HEK293 (cell line): ENCODE measurements around the gene ZNF200.

Source experiments
- EGR2 ChIP-seq: fragments of 450-650 bp; formaldehyde crosslinking; IDR thresholded peaks from 2 replicates; pipeline ENCODE4 v1.5.1; 2016; ENCODE audit warnings: low read depth, missing biosample characterization, missing genetic modification characterization
- GLI2 ChIP-seq: fragments of 450-650 bp; formaldehyde crosslinking; IDR thresholded peaks from 2 replicates; pipeline ENCODE4; 2017; ENCODE audit warnings: missing biosample characterization, missing genetic modification characterization, low read depth, borderline replicate concordance
- GLIS2 ChIP-seq: fragments of 450-650 bp; formaldehyde crosslinking; IDR thresholded peaks from 2 replicates; pipeline ENCODE4 v1.5.1; 2016; ENCODE audit warnings: missing biosample characterization, missing genetic modification characterization
- TRIM28 ChIP-seq: IDR thresholded peaks from 2 replicates; pipeline ENCODE4 v1.6.1; 2011; ENCODE audit warnings: low read length, control low read depth, borderline replicate concordance
- ZBTB8A ChIP-seq: fragments of 450-650 bp; formaldehyde crosslinking; IDR thresholded peaks from 2 replicates; pipeline ENCODE4 v1.5.1; 2016; ENCODE audit warnings: missing biosample characterization, missing genetic modification characterization
- ZIC2 ChIP-seq: fragments of 450-650 bp; formaldehyde crosslinking; IDR thresholded peaks from 2 replicates; pipeline ENCODE4 v1.5.1; 2016; ENCODE audit warnings: missing biosample characterization, missing genetic modification characterization
- ZNF112 ChIP-seq: fragments of 450-650 bp; formaldehyde crosslinking; IDR thresholded peaks from 2 replicates; pipeline ENCODE4 v1.5.0; 2017; ENCODE audit warnings: missing biosample characterization, missing genetic modification characterization
- ZNF138 ChIP-seq: fragments of 450-650 bp; formaldehyde crosslinking; IDR thresholded peaks from 2 replicates; pipeline ENCODE4 v1.5.1; 2016; ENCODE audit warnings: missing biosample characterization, missing genetic modification characterization, borderline replicate concordance
- ZNF2 ChIP-seq: fragments of 450-650 bp; formaldehyde crosslinking; IDR thresholded peaks from 2 replicates; pipeline ENCODE4 v1.5.1; 2016; ENCODE audit warnings: missing biosample characterization, missing genetic modification characterization
- ZNF26 ChIP-seq: fragments of 450-650 bp; formaldehyde crosslinking; IDR thresholded peaks from 2 replicates; pipeline ENCODE4 v1.5.1; 2016; ENCODE audit warnings: missing biosample characterization, missing genetic modification characterization
- ZNF391 ChIP-seq: fragments of 450-650 bp; formaldehyde crosslinking; IDR thresholded peaks from 2 replicates; pipeline ENCODE4 v1.5.1; 2016; ENCODE audit warnings: low read depth, missing biosample characterization, missing genetic modification characterization, borderline replicate concordance
- ZNF488 ChIP-seq: fragments of 450-650 bp; formaldehyde crosslinking; IDR thresholded peaks from 2 replicates; pipeline ENCODE4 v1.5.1; 2016; ENCODE audit warnings: missing biosample characterization, missing genetic modification characterization
- ZNF549 ChIP-seq: fragments of 450-650 bp; IDR thresholded peaks from 2 replicates; pipeline ENCODE4 v1.5.1; 2018; ENCODE audit warnings: missing biosample characterization, missing genetic modification characterization, mild to moderate bottlenecking, inconsistent platforms, moderate library complexity
- ZNF580 ChIP-seq: fragments of 450-650 bp; formaldehyde crosslinking; IDR thresholded peaks from 2 replicates; pipeline ENCODE4 v1.5.1; 2016; ENCODE audit warnings: missing biosample characterization, missing genetic modification characterization
- ZNF596 ChIP-seq: fragments of 450-650 bp; IDR thresholded peaks from 2 replicates; pipeline ENCODE4 v1.5.0; 2018; ENCODE audit warnings: missing biosample characterization, mild to moderate bottlenecking, missing genetic modification characterization, moderate library complexity
- ZNF626 ChIP-seq: fragments of 450-650 bp; sonication (Bioruptor Pico); formaldehyde crosslinking; IDR thresholded peaks from 2 replicates; pipeline ENCODE4 v1.5.1; 2018; ENCODE audit warnings: missing biosample characterization, missing genetic modification characterization, inconsistent platforms
- ZNF747 ChIP-seq: fragments of 450-650 bp; formaldehyde crosslinking; IDR thresholded peaks from 2 replicates; pipeline ENCODE4 v1.5.1; 2016; ENCODE audit warnings: missing biosample characterization, missing genetic modification characterization
- ZNF776 ChIP-seq: fragments of 450-650 bp; formaldehyde crosslinking; IDR thresholded peaks from 2 replicates; pipeline ENCODE4 v1.5.0; 2017; ENCODE audit warnings: missing biosample characterization, missing genetic modification characterization, borderline replicate concordance
- ZNF777 ChIP-seq: fragments of 450-650 bp; formaldehyde crosslinking; IDR thresholded peaks from 2 replicates; pipeline ENCODE4 v1.5.1; 2017; ENCODE audit warnings: missing biosample characterization, missing genetic modification characterization, borderline replicate concordance
- ZNF792 ChIP-seq: fragments of 450-650 bp; formaldehyde crosslinking; IDR thresholded peaks from 2 replicates; pipeline ENCODE4 v1.5.1; 2016; ENCODE audit warnings: missing biosample characterization, missing genetic modification characterization
- TF ChIP-seq, protein P1 (sequence below): fragments of 450-650 bp; formaldehyde crosslinking; IDR thresholded peaks from 2 replicates; pipeline ENCODE4 v1.5.1; 2016; ENCODE audit warnings: missing biosample characterization, missing genetic modification characterization, borderline replicate concordance
- TF ChIP-seq, protein P2 (sequence below): fragments of 450-650 bp; formaldehyde crosslinking; IDR thresholded peaks from 2 replicates; pipeline ENCODE4 v1.5.1; 2016; ENCODE audit warnings: missing biosample characterization, missing genetic modification characterization, low read depth
- TF ChIP-seq, protein P3 (sequence below): fragments of 450-650 bp; formaldehyde crosslinking; IDR thresholded peaks from 2 replicates; pipeline ENCODE4 v1.5.1; 2016; ENCODE audit warnings: missing biosample characterization, missing genetic modification characterization
- TF ChIP-seq, protein P4 (sequence below): fragments of 450-650 bp; formaldehyde crosslinking; IDR thresholded peaks from 2 replicates; pipeline ENCODE4; 2016; ENCODE audit warnings: missing biosample characterization, missing genetic modification characterization

Gene ZNF200

GRCh38 chr16:3264137-3265036, 29.4 kb upstream of the ZNF200 start (continued):
- TF ChIP-seq, protein P1, sequence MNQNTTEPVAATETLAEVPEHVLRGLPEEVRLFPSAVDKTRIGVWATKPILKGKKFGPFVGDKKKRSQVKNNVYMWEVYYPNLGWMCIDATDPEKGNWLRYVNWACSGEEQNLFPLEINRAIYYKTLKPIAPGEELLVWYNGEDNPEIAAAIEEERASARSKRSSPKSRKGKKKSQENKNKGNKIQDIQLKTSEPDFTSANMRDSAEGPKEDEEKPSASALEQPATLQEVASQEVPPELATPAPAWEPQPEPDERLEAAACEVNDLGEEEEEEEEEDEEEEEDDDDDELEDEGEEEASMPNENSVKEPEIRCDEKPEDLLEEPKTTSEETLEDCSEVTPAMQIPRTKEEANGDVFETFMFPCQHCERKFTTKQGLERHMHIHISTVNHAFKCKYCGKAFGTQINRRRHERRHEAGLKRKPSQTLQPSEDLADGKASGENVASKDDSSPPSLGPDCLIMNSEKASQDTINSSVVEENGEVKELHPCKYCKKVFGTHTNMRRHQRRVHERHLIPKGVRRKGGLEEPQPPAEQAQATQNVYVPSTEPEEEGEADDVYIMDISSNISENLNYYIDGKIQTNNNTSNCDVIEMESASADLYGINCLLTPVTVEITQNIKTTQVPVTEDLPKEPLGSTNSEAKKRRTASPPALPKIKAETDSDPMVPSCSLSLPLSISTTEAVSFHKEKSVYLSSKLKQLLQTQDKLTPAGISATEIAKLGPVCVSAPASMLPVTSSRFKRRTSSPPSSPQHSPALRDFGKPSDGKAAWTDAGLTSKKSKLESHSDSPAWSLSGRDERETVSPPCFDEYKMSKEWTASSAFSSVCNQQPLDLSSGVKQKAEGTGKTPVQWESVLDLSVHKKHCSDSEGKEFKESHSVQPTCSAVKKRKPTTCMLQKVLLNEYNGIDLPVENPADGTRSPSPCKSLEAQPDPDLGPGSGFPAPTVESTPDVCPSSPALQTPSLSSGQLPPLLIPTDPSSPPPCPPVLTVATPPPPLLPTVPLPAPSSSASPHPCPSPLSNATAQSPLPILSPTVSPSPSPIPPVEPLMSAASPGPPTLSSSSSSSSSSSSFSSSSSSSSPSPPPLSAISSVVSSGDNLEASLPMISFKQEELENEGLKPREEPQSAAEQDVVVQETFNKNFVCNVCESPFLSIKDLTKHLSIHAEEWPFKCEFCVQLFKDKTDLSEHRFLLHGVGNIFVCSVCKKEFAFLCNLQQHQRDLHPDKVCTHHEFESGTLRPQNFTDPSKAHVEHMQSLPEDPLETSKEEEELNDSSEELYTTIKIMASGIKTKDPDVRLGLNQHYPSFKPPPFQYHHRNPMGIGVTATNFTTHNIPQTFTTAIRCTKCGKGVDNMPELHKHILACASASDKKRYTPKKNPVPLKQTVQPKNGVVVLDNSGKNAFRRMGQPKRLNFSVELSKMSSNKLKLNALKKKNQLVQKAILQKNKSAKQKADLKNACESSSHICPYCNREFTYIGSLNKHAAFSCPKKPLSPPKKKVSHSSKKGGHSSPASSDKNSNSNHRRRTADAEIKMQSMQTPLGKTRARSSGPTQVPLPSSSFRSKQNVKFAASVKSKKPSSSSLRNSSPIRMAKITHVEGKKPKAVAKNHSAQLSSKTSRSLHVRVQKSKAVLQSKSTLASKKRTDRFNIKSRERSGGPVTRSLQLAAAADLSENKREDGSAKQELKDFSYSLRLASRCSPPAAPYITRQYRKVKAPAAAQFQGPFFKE (tag by site-specific recombination), result no peak
- TF ChIP-seq, protein P2, sequence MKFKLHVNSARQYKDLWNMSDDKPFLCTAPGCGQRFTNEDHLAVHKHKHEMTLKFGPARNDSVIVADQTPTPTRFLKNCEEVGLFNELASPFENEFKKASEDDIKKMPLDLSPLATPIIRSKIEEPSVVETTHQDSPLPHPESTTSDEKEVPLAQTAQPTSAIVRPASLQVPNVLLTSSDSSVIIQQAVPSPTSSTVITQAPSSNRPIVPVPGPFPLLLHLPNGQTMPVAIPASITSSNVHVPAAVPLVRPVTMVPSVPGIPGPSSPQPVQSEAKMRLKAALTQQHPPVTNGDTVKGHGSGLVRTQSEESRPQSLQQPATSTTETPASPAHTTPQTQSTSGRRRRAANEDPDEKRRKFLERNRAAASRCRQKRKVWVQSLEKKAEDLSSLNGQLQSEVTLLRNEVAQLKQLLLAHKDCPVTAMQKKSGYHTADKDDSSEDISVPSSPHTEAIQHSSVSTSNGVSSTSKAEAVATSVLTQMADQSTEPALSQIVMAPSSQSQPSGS (tag by site-specific recombination), result no peak
- TF ChIP-seq ZBTB8A (tag by site-specific recombination), result peak; percentile 70
- no peak; the same call in 1 of the 2 replicates for TF ChIP-seq ZNF2 (tag by site-specific recombination)
- no peak for TF ChIP-seq ZNF549 (tag by site-specific recombination)
- TF ChIP-seq ZNF391, result no peak; the same call in 1 of the 2 replicates
- no peak for TF ChIP-seq TRIM28
- TF ChIP-seq ZNF747 (tag by site-specific recombination), result no peak
- TF ChIP-seq ZNF26 (tag by site-specific recombination), result no peak
- TF ChIP-seq, protein P3, sequence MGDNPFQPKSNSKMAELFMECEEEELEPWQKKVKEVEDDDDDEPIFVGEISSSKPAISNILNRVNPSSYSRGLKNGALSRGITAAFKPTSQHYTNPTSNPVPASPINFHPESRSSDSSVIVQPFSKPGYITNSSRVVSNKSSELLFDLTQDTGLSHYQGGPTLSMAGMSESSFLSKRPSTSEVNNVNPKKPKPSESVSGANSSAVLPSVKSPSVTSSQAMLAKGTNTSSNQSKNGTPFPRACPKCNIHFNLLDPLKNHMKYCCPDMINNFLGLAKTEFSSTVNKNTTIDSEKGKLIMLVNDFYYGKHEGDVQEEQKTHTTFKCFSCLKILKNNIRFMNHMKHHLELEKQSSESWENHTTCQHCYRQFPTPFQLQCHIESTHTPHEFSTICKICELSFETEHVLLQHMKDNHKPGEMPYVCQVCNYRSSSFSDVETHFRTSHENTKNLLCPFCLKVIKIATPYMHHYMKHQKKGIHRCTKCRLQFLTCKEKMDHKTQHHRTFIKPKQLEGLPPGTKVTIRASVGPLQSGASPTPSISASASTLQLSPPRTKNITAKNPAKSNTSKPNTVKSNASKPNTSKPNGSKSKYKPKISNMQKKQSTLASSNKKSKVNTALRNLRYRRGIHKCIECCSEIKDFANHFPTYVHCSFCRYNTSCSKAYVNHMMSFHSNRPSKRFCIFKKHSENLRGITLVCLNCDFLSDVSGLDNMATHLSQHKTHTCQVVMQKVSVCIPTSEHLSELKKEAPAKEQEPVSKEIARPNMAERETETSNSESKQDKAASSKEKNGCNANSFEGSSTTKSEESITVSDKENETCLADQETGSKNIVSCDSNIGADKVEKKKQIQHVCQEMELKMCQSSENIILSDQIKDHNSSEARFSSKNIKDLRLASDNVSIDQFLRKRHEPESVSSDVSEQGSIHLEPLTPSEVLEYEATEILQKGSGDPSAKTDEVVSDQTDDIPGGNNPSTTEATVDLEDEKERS (tag by site-specific recombination), result no peak
- TF ChIP-seq GLIS2 (tag by site-specific recombination), result peak; percentile 99
- TF ChIP-seq ZNF777 (tag by site-specific recombination), result no peak
- TF ChIP-seq ZNF776, result no peak
- no peak for TF ChIP-seq ZNF112 (tag by site-specific recombination)
- TF ChIP-seq GLI2 (tag by site-specific recombination), result no peak
- no peak for TF ChIP-seq ZNF596 (tag by site-specific recombination)
- TF ChIP-seq ZNF626 (tag by site-specific recombination), result no peak
- 0 out of 2 replicates have a peak, but pooled peaks have one; percentile 18 for TF ChIP-seq EGR2 (tag by site-specific recombination)
- no peak for TF ChIP-seq ZNF580 (tag by site-specific recombination)
- no peak for TF ChIP-seq ZNF792 (tag by site-specific recombination)
- TF ChIP-seq ZIC2, result peak; percentile 41
- no peak for TF ChIP-seq ZNF138
- TF ChIP-seq, protein P4, sequence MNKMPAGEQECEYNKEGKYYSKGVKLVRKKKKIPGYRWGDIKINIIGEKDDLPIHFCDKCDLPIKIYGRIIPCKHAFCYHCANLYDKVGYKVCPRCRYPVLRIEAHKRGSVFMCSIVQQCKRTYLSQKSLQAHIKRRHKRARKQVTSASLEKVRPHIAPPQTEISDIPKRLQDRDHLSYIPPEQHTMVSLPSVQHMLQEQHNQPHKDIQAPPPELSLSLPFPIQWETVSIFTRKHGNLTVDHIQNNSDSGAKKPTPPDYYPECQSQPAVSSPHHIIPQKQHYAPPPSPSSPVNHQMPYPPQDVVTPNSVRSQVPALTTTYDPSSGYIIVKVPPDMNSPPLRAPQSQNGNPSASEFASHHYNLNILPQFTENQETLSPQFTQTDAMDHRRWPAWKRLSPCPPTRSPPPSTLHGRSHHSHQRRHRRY (tag by site-specific recombination), result no peak
- no peak for TF ChIP-seq ZNF488 (tag by site-specific recombination)
